Cerebellar cortex (tissue), 1 donor: ENCODE results near the gene PLGLB2.
"Not testable (repeated sequence)": the region's sequence is repeated elsewhere in the genome, so short reads cannot be mapped to it uniquely, and the experiment has no call there.

Experiments used
- DNase-seq: peaks from one replicate; pipeline ENCODE4 v3.0.0-alpha.2; 2015; ENCODE audit warnings: low spot score

Gene PLGLB2

DNA sequence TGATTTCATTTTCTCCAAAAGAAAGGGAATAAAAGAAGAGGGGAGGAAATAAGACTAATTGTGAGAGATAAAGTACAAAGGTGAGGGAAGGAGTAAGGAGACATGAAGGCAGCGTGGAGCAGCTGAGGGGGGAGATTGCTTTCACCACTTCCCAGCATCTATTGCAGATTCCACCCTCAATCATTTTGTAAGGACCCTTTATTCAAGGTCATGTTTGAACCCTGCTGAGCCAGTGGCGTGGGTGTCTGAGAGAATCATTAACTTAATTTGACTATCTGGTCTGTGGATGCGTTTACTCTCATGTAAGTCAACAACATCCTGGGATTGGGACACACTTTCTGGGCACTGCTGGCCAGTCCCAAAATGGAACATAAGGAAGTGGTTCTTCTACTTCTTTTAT is at the start of gene PLGLB2:
Gene PLGLB2, plus strand, starts transcription at position 297 of the 400 bp plus-strand sequence. Its CDS starts 67 bp downstream, at position 364.
- DNase-seq: not testable (repeated sequence)

DNA sequence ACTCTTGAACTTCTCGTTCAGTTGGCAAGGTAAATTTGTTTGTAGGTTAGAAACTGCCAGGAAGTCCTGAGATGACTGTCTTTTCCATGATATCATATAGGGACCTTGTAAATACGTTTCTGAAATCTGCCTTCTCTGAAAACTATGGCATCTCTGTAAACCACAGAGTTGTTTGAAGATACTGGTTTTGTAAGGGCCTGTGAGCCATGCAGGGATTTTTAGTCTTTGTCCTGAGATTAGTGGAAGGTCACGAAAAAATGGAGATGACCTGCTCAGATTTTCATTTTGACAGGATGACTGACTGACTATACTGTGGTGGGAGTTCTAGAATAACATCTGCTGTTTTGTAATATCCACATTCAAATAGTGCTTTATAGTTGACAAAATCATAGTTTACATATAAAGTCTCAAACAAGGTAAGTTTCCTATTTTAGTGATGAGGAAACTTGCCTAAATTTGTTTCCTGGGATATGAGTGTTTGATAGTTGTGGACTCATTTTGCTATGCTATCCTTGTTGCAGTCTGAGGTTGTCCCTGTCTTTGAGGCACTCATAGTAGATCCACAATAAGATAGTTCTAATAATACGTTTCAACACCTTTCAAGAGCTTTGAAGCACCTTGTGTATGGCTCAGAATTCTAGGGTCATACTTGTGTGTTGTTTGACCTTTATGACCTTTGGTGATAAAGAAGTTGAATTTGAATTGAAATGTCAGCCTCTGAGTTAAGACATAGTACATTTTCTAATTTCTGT is 43.1 kb upstream of the PLGLB2 start:
- DNase-seq: not testable (repeated sequence)

DNA sequence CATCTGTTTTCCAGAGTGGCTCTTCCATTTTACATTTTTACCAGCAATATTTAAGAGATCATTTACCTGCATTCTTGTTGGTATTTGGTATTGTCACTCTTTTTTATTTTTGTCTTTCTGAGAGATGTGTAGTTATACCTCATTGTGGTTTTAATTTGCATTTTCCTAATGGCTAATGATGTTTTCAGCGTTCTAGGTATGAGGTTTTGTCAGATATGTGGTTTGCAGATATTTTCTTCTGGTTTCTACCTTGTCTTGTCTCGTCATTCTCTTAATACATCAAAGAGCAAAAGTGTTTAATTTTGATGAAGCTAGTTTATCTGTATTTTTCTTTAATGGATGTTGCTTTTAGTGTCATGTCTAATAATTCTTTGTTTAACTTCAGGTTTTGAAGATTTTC is 39.5 kb upstream of the PLGLB2 start:
- not testable (repeated sequence) for DNase-seq

DNA sequence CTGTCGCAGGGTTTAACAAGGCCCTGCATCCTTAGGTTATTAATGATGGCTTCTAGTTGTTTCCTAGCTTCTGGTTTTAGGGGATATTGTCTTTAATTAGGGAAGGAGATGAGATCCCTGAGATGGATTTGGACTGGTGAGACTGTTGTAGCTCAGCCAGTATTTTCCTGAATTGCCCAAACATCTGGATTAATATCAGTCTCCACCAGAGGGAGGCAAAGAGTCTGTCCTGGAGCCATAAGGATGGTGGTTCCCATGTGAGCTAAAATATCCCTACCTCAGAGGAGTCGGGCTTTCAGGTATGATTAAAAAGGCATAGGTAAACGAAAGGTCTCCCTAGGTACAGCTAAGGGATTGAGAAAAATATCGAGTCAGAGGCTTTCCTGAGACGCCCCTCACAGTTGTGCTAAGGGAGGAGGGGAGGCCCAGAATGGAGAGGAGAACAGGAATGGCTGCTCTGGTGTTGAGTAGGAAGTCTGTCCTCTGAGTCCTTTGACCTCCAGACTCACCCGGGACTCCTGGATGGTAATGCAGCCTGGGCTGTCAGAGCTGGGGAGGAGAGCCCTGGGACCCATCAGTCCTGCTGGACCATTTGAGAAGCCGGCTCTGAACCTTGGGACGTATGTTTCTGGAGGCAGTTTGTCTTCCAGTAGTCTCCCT is 19.8 kb upstream of the PLGLB2 start:
- not testable (repeated sequence) for DNase-seq

DNA sequence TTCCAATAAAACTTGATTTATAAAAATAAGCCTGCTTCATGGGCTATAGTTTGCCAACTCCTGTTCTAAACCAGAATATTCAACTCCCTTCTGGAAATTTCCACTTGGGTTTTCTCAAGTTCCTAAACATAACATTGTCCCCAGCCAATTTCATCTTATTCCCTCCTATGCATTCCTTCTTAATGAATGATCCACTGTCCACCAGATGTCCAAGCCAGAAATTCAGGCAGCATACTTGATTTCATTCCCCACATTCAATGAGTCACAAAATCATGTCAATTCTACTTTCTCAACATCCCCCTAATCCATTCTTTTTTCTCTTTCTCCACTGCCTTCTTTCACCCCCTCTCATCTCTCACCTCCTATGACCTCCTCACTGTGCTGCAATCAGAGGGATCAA is 7.0 kb upstream of the PLGLB2 start:
- DNase-seq: not testable (repeated sequence)

DNA sequence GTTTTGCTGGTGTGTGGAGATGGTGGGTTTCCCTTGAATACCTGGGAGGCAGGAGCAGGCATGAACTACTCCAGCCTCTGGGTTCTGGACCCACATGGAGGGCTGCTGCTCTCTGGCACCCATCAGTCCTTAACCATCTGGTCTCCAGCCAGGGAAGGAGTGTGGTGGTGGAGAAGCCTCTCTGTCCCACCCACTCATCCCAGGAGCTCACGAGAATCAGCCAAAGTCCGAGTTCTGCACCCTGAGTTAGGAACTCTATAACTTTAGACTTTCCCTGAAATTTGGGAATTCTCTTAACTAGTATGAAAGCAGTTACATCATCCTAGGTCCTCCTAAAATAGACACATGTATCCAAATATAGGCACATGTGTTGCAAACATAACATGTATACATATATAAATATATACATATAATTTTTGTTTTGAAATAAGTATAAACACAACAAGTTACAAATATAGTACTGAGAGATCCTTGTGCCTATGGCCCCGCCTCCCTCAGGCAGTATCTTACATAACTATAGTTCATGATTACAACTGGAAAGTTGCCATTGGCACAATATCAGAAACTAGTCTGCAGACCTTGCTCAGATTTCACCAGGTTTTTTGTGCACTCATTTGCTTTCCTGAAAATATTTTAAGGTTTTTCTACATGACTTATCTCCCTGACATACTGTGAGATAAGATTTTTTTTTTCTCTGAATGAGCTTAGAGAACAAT is 5.3 kb upstream of the PLGLB2 start:
- DNase-seq: not testable (repeated sequence)

DNA sequence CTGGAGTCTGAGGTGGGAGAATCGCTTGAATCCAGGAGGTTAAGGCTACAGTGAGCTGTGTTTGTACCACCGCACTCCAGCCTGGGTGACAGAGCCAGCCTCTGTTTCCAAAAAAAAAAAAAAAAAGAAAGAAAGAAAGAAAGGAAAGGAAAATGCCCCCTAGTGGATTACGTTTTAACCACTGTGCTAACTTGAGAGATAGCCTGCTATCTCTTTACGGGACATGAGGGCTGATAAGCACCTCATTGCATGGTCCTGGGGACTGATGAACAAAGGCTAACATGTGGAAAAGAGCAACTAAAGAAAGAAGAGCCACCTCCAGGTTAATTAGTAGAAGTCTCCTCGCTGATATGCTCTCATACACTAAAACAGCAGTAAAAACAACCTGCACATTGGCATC is 4.2 kb upstream of the PLGLB2 start:
- DNase-seq: not testable (repeated sequence)

DNA sequence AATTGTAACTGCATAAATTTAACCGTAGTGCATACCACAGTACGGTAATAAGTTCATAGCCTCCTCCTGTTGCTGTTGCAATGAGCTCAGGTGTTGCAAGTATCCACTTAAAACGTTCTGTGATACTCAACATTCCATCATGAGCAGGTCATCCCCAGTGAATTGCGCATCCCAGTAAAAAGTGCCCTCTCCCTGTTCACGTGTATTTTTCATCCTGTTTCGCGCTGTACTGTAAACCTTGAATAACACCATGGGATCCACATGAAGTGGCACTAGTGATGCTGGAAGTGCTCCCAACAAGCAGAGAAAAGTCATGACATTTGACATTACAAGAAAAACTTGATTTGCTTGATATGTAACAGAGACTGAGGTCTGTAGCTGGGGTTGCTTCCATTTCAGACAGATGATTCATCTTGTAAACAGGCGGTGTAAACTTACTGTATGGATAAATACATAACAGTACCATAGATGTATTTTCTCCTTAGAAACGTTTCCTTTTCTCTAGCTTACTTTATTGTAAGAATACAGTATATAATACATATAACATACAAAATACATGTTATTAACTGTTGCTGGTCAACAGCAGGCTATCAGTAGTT is 2.4 kb upstream of the PLGLB2 start:
- not testable (repeated sequence) for DNase-seq

DNA sequence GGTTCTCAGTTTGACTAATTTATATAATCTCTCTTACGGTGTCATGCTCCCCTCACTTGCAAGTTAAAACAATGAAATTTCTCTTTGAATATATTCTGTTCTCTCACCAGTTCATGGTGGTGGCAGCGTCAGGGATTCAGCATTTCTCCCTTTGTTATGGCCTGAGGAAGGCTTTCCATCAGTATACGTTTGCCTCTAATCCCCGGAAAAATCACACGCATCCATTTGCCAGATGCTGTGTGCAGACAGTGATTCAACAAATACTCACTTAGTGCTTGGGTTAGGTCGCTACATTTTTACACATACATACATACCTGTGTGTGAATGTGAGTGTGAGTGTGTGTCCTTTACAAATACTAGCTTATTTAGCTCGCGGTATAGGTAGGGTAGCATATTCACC is 637 bp downstream of the PLGLB2 start:
- DNase-seq: not testable (repeated sequence)

DNA sequence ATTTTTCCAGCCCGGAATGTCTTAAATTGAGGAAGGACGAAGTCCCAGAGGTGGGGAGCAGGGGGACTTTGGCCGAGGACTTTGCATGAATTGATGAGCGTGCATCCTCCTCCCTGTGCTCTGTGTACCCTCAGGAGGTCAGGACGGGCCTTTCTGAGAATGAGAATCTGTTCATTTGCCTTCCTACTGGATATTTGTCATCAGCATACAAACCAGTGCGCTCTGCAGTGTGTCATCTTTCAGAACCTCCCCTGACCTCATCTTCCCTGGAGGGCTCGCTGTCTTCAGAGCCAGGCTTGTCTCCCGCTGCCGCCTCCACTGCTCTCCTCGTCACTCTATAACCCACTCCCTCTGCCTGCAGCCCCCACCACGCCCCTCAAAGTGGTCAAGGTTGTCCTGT is 2.7 kb downstream of the PLGLB2 start:
- DNase-seq: not testable (repeated sequence)

DNA sequence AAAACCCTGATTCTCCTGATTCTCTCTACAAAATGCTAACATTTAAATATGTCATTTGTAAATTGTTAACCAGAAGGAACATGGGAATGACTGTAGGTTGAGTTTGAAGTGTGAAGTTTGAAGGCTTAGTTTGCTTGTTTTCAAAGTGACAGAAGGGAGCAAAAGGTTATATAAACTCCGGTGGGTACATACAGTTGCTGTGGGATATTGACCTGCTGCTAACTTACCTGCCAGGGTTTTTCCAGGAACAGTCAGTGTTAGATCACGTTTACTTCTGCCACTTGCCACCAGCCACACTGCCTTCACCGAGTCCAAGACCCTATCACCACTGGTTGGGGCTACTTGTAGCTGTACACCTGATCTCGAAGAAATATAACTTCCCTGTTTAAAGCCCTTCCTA is 6.9 kb downstream of the PLGLB2 start:
- DNase-seq: not testable (repeated sequence)
